Measurements from ENCODE around the gene BNC2.

Gene BNC2

GRCh38 chr9:16672501-16672900, 198.0 kb downstream of the BNC2 start:
- DNase-seq (ENCODE audit: low spot score) = no peak

- DNase-seq (ENCODE audit: low spot score) = no peak
Observed at GRCh38 chr9:16671591-16672137, 198.8 kb downstream of the BNC2 start.

GRCh38 chr9:16670791-16671190, 199.7 kb downstream of the BNC2 start:
- DNase-seq (ENCODE audit: low spot score) = no peak

- no peak for DNase-seq (ENCODE audit: low spot score)
Observed at GRCh38 chr9:16668734-16669295, 201.7 kb downstream of the BNC2 start.

GRCh38 chr9:16664211-16664610, 206.3 kb downstream of the BNC2 start:
- DNase-seq (ENCODE audit: low spot score) = no peak

- DNase-seq (ENCODE audit: low spot score) = no peak
Observed at GRCh38 chr9:16661816-16662215, 208.7 kb downstream of the BNC2 start.

GRCh38 chr9:16659096-16659495, 211.4 kb downstream of the BNC2 start:
- no peak for DNase-seq (ENCODE audit: low spot score)

GRCh38 chr9:16656432-16657169, 213.9 kb downstream of the BNC2 start:
- DNase-seq (ENCODE audit: low spot score) = no peak

GRCh38 chr9:16654596-16655126, 215.8 kb downstream of the BNC2 start:
- no peak for DNase-seq (ENCODE audit: low spot score)

- DNase-seq (ENCODE audit: low spot score) = no peak
Observed at GRCh38 chr9:16653491-16654399, 216.7 kb downstream of the BNC2 start.

GRCh38 chr9:16652582-16652981, 217.9 kb downstream of the BNC2 start:
- no peak for DNase-seq (ENCODE audit: low spot score)

GRCh38 chr9:16651446-16651964, 219.0 kb downstream of the BNC2 start:
- no peak for DNase-seq (ENCODE audit: low spot score)

- DNase-seq (ENCODE audit: low spot score) = no peak
Observed at GRCh38 chr9:16645970-16646369, 224.5 kb downstream of the BNC2 start.

GRCh38 chr9:16642421-16643109, 227.9 kb downstream of the BNC2 start:
- DNase-seq (ENCODE audit: low spot score) = no peak

- DNase-seq (ENCODE audit: low spot score) = no peak
Observed at GRCh38 chr9:16640649-16641048, 229.8 kb downstream of the BNC2 start.

- DNase-seq (ENCODE audit: low spot score) = no peak
Observed at GRCh38 chr9:16639644-16640043, 230.8 kb downstream of the BNC2 start.

GRCh38 chr9:16637911-16638310, 232.6 kb downstream of the BNC2 start:
- no peak for DNase-seq (ENCODE audit: low spot score)

GRCh38 chr9:16637218-16637617, 233.3 kb downstream of the BNC2 start:
- DNase-seq (ENCODE audit: low spot score) = no peak

- DNase-seq (ENCODE audit: low spot score) = no peak
Observed at GRCh38 chr9:16633794-16634193, 236.7 kb downstream of the BNC2 start.

GRCh38 chr9:16628413-16628812, 242.1 kb downstream of the BNC2 start:
- no peak for DNase-seq (ENCODE audit: low spot score)

- DNase-seq (ENCODE audit: low spot score) = no peak
Observed at GRCh38 chr9:16627967-16628366, 242.5 kb downstream of the BNC2 start.

GRCh38 chr9:16627521-16627920, 242.9 kb downstream of the BNC2 start:
- no peak for DNase-seq (ENCODE audit: low spot score)

All from LoVo (cell line).